PC-9 (cell line): Measurements from ENCODE around the gene AUTS2. TPM values are rescaled to one million over a fixed set of nuclear protein-coding genes. Genes with fewer than 3 reads are reported as not detected.

ENCODE experiments used
- BruUV-seq: library from RNA; stranded (reverse); fragments of 400-500 nt; replicated peaks from 2 replicates; lab custom pipeline; 2021; lab: Mats Ljungman, UMichigan
- CTCF ChIA-PET: fragments of 300-600 bp; sonication (Branson Sonifier 250); formaldehyde crosslinking; loops from one replicate; lab custom pipeline; 2022; ENCODE audit warnings: antibody characterized with exemption; lab: Charles Lee
- POLR2A ChIA-PET: fragments of 300-600 bp; sonication (Branson Sonifier 250); formaldehyde crosslinking; loops from one replicate; lab custom pipeline; 2022; ENCODE audit warnings: antibody characterized with exemption; ENCODE audit not compliant: unreplicated experiment; lab: Charles Lee
- DNase-seq, 2 experiments: peaks; one replicate each; pipeline versions ENCODE4 v3.0.0 to v3.0.0-alpha.2; 2015 to 2022; ENCODE audit warnings: mixed read lengths in 1 of 2
- H2AFZ ChIP-seq: fragments of 200-600 bp; sonication (generic); 2 replicates; pipeline ENCODE4 v1.8.1; 2017; ENCODE audit warnings: antibody characterized with exemption
- H3F3A ChIP-seq: fragments of 200-600 bp; sonication (generic); 2 replicates; pipeline ENCODE4 v1.8.1; 2017; ENCODE audit warnings: antibody characterized with exemption, mild to moderate bottlenecking, low read depth; ENCODE audit not compliant: insufficient read depth
- H3K27ac ChIP-seq: fragments of 200-600 bp; sonication (generic); 2 replicates; pipeline ENCODE4 v1.6.1; 2016; ENCODE audit warnings: mixed run types
- H3K27me3 ChIP-seq: fragments of 200-600 bp; sonication (generic); 2 replicates; pipeline ENCODE4 v1.6.1; 2016; ENCODE audit warnings: low read depth, mixed run types; ENCODE audit not compliant: insufficient read depth
- H3K36me3 ChIP-seq: fragments of 200-600 bp; sonication (generic); 2 replicates; pipeline ENCODE4 v1.6.1; 2016; ENCODE audit warnings: low read depth, mixed run types
- H3K4me1 ChIP-seq: fragments of 200-600 bp; sonication (generic); replicated peaks from 2 replicates; pipeline ENCODE4 v1.6.1; 2016; ENCODE audit warnings: mixed run types; ENCODE audit not compliant: insufficient read depth
- H3K4me2 ChIP-seq: fragments of 200-600 bp; sonication (generic); 2 replicates; pipeline ENCODE4 v1.6.1; 2017; ENCODE audit warnings: mixed run types
- H3K4me3 ChIP-seq: fragments of 200-600 bp; sonication (generic); 2 replicates; pipeline ENCODE4 v1.6.1; 2016; ENCODE audit warnings: mixed run types
- H3K79me2 ChIP-seq: fragments of 200-600 bp; sonication (generic); 2 replicates; pipeline ENCODE4 v1.6.1; 2017; ENCODE audit warnings: low read depth, mixed run types
- H3K9me2 ChIP-seq: fragments of 200-600 bp; sonication (generic); 2 replicates; pipeline ENCODE4 v1.8.1; 2017; ENCODE audit warnings: mild to moderate bottlenecking; ENCODE audit not compliant: insufficient read depth
- H3K9me3 ChIP-seq: fragments of 200-600 bp; sonication (generic); 2 replicates; pipeline ENCODE4 v1.8.1; 2016; ENCODE audit warnings: low read depth; ENCODE audit not compliant: insufficient read depth
- H4K20me1 ChIP-seq: fragments of 200-600 bp; sonication (generic); 2 replicates; pipeline ENCODE4 v1.8.1; 2017; ENCODE audit not compliant: insufficient read depth
- EZH2 ChIP-seq: fragments of 200-600 bp; sonication (generic); IDR thresholded peaks from 2 replicates; pipeline ENCODE4 v1.8.0; 2017; ENCODE audit warnings: antibody characterized with exemption, low read depth
- intact Hi-C: fragments of 100-400 bp; cut with micrococcal nuclease; formaldehyde crosslinking; loops from one replicate; pipeline ENCODE4 v1.10.0; 2022; ENCODE audit not compliant: unreplicated experiment
- total RNA-seq: library from RNA; stranded (reverse); gene quantifications from 2 replicates; pipeline ENCODE4 v1.2.3, GENCODE V29; 2021
- TF ChIP-seq, protein P1 (sequence below): fragments of 200-600 bp; sonication (generic); conservative IDR thresholded peaks from 2 replicates; pipeline ENCODE4 v1.6.1; 2017; ENCODE audit warnings: mixed run types, antibody characterized with exemption, mild to moderate bottlenecking, moderate library complexity

Gene AUTS2
- total RNA-seq, 1 experiment from 2014 or later = not detected

- CTCF ChIA-PET = no interaction called here
- no TSS peak for BruUV-seq
- POLR2A ChIA-PET = no interaction called here
These were observed 13.1 kb upstream of the AUTS2 start for GRCh38 chr7:69585169-69585568.

GRCh38 chr7:69586321-69586720 lies 12.0 kb upstream of the AUTS2 start:
- BruUV-seq = no TSS peak
- Histone ChIP-seq H3K9me2 (no peaks in the 10 kb centered on the region), H3K79me2 (no peaks in the 10 kb centered on the region), H3K27me3 (peaks cover 1% of the 10 kb centered on the region; the same call in 1 of the 2 replicates), H3F3A (no peaks in the 10 kb centered on the region), H3K4me2 (no peak overlapping the region), H3K27ac (no peak overlapping the region), H3K9me3 (no peaks in the 10 kb centered on the region), H4K20me1 (no peaks in the 10 kb centered on the region), H3K4me3 (no peak overlapping the region), H2AFZ (no peak overlapping the region), H3K4me1 (no peaks in the 10 kb centered on the region), H3K36me3 (no peaks in the 10 kb centered on the region)
- ChIA-PET POLR2A (no interaction called here), CTCF (no interaction called here)
- TF ChIP-seq, protein P1, sequence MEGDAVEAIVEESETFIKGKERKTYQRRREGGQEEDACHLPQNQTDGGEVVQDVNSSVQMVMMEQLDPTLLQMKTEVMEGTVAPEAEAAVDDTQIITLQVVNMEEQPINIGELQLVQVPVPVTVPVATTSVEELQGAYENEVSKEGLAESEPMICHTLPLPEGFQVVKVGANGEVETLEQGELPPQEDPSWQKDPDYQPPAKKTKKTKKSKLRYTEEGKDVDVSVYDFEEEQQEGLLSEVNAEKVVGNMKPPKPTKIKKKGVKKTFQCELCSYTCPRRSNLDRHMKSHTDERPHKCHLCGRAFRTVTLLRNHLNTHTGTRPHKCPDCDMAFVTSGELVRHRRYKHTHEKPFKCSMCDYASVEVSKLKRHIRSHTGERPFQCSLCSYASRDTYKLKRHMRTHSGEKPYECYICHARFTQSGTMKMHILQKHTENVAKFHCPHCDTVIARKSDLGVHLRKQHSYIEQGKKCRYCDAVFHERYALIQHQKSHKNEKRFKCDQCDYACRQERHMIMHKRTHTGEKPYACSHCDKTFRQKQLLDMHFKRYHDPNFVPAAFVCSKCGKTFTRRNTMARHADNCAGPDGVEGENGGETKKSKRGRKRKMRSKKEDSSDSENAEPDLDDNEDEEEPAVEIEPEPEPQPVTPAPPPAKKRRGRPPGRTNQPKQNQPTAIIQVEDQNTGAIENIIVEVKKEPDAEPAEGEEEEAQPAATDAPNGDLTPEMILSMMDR = no peak
- no peak for TF ChIP-seq EZH2
- DNase-seq = no peak
- intact Hi-C loops = no loop called here

More at GRCh38 chr7:69585169-69585568, 13.1 kb upstream of the AUTS2 start:
- Histone ChIP-seq H3K79me2 (no peaks in the 10 kb centered on the region), H3K4me3 (no peak overlapping the region), H3F3A (no peaks in the 10 kb centered on the region), H3K9me2 (no peaks in the 10 kb centered on the region; the same call in 1 of the 2 replicates), H3K27ac (no peak overlapping the region), H3K4me2 (no peak overlapping the region), H3K4me1 (no peaks in the 10 kb centered on the region), H4K20me1 (no peaks in the 10 kb centered on the region), H3K27me3 (no peaks in the 10 kb centered on the region), H3K36me3 (no peaks in the 10 kb centered on the region), H3K9me3 (no peaks in the 10 kb centered on the region), H2AFZ (no peak overlapping the region)
- intact Hi-C loops = no loop called here
- no peak for TF ChIP-seq EZH2
- TF ChIP-seq, protein P1 = no peak
- DNase-seq = no peak

DNA sequence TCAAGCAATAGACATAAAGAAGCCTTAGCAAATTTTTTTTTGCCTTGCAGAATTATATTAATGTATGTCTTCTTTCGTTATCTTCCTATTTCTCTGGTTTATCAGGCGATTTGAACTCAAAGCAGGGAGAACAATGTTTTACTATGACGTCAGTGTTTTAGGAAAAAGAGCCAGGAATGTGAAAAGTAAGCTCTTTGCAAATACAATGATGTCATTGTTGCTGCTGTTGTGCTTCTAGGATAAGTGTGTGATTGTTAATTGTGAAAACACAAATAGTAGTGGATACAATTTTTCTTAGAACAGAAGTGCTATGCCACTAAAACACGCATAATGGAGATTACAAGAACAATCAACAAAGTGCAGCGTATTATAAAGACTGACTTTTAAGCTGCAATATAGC lies 9.5 kb upstream of the AUTS2 start:
- H3K27ac ChIP-seq = no peak overlapping the region
- no TSS peak for BruUV-seq
- no peak for TF ChIP-seq EZH2
- TF ChIP-seq, protein P1 = no peak
- H4K20me1 ChIP-seq = no peaks in the 10 kb centered on the region
- no peaks in the 10 kb centered on the region for H3K79me2 ChIP-seq
- ChIA-PET POLR2A (interaction anchor here (0.7 kb wide), 1 partner anchor 257 kb away, joined by 3 read pairs; no protein-coding TSS in a partner anchor), CTCF (no interaction called here)
- H3K36me3 ChIP-seq = no peaks in the 10 kb centered on the region
- no peak for DNase-seq
- no peaks in the 10 kb centered on the region for H3F3A ChIP-seq
- no peaks in the 10 kb centered on the region for H3K9me2 ChIP-seq
- H3K9me3 ChIP-seq = no peaks in the 10 kb centered on the region
- H3K27me3 ChIP-seq = peaks cover 8% of the 10 kb centered on the region; the same call in 1 of the 2 replicates
- no peak overlapping the region for H3K4me2 ChIP-seq
- no peaks in the 10 kb centered on the region for H3K4me1 ChIP-seq
- no peak overlapping the region for H2AFZ ChIP-seq
- intact Hi-C loops = no loop called here
- no peak overlapping the region for H3K4me3 ChIP-seq
